Smooth muscle cell (in vitro differentiated cells): Measurements from ENCODE around the gene GLIPR1. TPM values are rescaled to one million over a fixed set of nuclear protein-coding genes. Genes with fewer than 3 reads are reported as not detected.
"Not testable (repeated sequence)": the region's sequence is repeated elsewhere in the genome, so short reads cannot be mapped to it uniquely, and the experiment has no call there.

ENCODE experiments used
- DNase-seq: peaks from one replicate; lab custom pipeline; 2025; ENCODE audit not compliant: unreplicated experiment; lab: John Stamatoyannopoulos, UW
- H2AFZ ChIP-seq: fragments of 200-600 bp; sonication (generic); 2 replicates; pipeline ENCODE4 v1.6.0; 2016; ENCODE audit warnings: antibody characterized with exemption, low read depth, mild to moderate bottlenecking
- H3F3A ChIP-seq: fragments of 200-600 bp; sonication (generic); 2 replicates; pipeline ENCODE4 v1.6.0; 2017; ENCODE audit warnings: antibody characterized with exemption, low read depth
- H3K27ac ChIP-seq: fragments of 200-600 bp; sonication (generic); 2 replicates; pipeline ENCODE4 v1.5.1; 2016; ENCODE audit warnings: low read depth, mild to moderate bottlenecking
- H3K27me3 ChIP-seq: fragments of 200-600 bp; sonication (generic); 2 replicates; pipeline ENCODE4 v1.6.1; 2016; ENCODE audit warnings: low read depth, mild to moderate bottlenecking
- H3K36me3 ChIP-seq: fragments of 200-600 bp; sonication (generic); 2 replicates; pipeline ENCODE4 v1.5.1; 2016; ENCODE audit warnings: low read depth
- H3K4me1 ChIP-seq: fragments of 200-600 bp; sonication (generic); 2 replicates; pipeline ENCODE4 v1.5.1; 2016; ENCODE audit warnings: low read depth
- H3K4me2 ChIP-seq: fragments of 200-600 bp; sonication (generic); 2 replicates; pipeline ENCODE4 v1.6.0; 2016; ENCODE audit warnings: mild to moderate bottlenecking
- H3K4me3 ChIP-seq: fragments of 200-600 bp; sonication (generic); 2 replicates; pipeline ENCODE4 v1.5.1; 2016; ENCODE audit warnings: mild to moderate bottlenecking
- H3K79me2 ChIP-seq: fragments of 200-600 bp; sonication (generic); 2 replicates; pipeline ENCODE4 v1.6.0; 2016; ENCODE audit warnings: low read depth, mild to moderate bottlenecking
- H3K9ac ChIP-seq: fragments of 200-600 bp; sonication (generic); 2 replicates; pipeline ENCODE4 v1.6.0; 2016; ENCODE audit warnings: low read depth
- H3K9me3 ChIP-seq: fragments of 200-600 bp; sonication (generic); replicated peaks from 2 replicates; pipeline ENCODE4 v1.5.1; 2016; ENCODE audit warnings: low read depth
- H4K20me1 ChIP-seq: fragments of 200-600 bp; sonication (generic); 2 replicates; pipeline ENCODE4 v1.6.0; 2016; ENCODE audit warnings: low read depth
- WGBS: methylation state at CpG from one replicate; pipeline ENCODE4 v1.1.7; 2016; ENCODE audit warnings: low lambda C conversion rate; 5-methylcytosine and 5-hydroxymethylcytosine counted together
- polyA plus RNA-seq: library from polyadenylated mRNA; unstranded; fragments of >200 nt; fragmentation: Nextera tagmentation; extraction: Ambion mirVana; gene quantifications from 2 replicates; pipeline ENCODE4 v1.2.1, GENCODE V29; 2016
- total RNA-seq: library from RNA; depleted of rRNA; stranded (reverse); fragments of >200 nt; gene quantifications from 2 replicates; pipeline ENCODE4 v1.2.3, GENCODE V29; 2014
- TF ChIP-seq, protein P1 (sequence below): fragments of 200-600 bp; sonication (generic); IDR thresholded peaks from 2 replicates; pipeline ENCODE4 v1.5.1; 2017; ENCODE audit warnings: borderline replicate concordance, mild to moderate bottlenecking, antibody characterized with exemption; ENCODE audit not compliant: insufficient read depth, poor library complexity, severe bottlenecking

GLIPR1 gene
- total and polyA plus RNA-seq, 2 experiments from 2014 or later, result 199 to 200 TPM

DNA sequence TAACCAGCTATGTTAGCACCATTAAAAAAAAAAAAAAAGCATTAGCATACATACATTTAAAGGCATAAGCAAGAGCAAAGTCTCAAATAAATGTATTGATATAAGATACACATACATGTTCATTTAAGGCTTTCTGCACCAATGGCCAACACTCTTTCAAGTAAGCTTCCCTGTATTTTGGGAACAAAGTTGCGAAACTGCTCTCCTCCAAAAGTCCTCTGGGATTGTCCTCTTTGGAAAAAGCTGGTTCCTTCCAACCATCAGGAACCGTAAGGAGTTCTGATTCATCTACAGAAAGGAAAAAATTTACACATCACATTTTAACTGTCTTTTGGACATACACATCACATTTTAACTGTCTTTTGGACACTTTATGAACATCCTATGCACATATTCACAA lies 27.6 kb downstream of the GLIPR1 start:
- 91% methylated on average over 2 of the region's 2 CpGs for WGBS
- DNase-seq, result no peak
- H3K4me3 ChIP-seq, result no peak overlapping the region
- peaks cover 8% of the 10 kb centered on the region for H3K36me3 ChIP-seq
- H4K20me1 ChIP-seq, result no peaks in the 10 kb centered on the region
- H3K9me3 ChIP-seq, result no peaks in the 10 kb centered on the region
- H3K4me2 ChIP-seq, result no peak overlapping the region
- no peaks in the 10 kb centered on the region for H3K27me3 ChIP-seq
- no peak overlapping the region for H3K9ac ChIP-seq
- no peak overlapping the region for H2AFZ ChIP-seq
- H3K27ac ChIP-seq, result peak overlapping the region; percentile 74
- H3F3A ChIP-seq, result no peaks in the 10 kb centered on the region
- H3K4me1 ChIP-seq, result peaks cover 10% of the 10 kb centered on the region
- H3K79me2 ChIP-seq, result peaks cover 52% of the 10 kb centered on the region
- TF ChIP-seq, protein P1, sequence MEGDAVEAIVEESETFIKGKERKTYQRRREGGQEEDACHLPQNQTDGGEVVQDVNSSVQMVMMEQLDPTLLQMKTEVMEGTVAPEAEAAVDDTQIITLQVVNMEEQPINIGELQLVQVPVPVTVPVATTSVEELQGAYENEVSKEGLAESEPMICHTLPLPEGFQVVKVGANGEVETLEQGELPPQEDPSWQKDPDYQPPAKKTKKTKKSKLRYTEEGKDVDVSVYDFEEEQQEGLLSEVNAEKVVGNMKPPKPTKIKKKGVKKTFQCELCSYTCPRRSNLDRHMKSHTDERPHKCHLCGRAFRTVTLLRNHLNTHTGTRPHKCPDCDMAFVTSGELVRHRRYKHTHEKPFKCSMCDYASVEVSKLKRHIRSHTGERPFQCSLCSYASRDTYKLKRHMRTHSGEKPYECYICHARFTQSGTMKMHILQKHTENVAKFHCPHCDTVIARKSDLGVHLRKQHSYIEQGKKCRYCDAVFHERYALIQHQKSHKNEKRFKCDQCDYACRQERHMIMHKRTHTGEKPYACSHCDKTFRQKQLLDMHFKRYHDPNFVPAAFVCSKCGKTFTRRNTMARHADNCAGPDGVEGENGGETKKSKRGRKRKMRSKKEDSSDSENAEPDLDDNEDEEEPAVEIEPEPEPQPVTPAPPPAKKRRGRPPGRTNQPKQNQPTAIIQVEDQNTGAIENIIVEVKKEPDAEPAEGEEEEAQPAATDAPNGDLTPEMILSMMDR, result no peak

DNA sequence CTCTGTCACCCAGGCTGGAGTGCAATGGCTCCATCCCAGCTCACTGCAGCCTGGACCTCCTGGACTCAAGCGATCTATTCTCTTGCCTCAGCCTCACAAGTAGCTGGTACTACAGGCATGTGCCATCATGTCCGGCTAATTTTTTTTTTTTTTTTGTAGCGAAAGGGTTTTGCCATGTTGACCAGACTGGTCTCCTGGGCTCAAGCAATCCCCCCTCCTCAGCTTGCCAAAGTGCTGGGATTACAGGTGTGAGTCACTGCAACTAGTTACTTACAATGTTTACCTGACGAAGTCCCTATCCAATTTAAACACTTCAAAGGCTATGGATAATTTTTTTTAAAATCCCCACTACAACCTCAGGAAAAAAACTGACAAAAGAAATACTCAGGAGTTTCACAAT lies 29.1 kb downstream of the GLIPR1 start:
- Histone ChIP-seq H3K9me3 (no peaks in the 10 kb centered on the region), H3F3A (no peaks in the 10 kb centered on the region), H3K79me2 (peaks cover 45% of the 10 kb centered on the region), H3K4me2 (peak overlapping the region; percentile 89), H3K4me3 (peak overlapping the region; percentile 86), H3K27ac (peak overlapping the region; percentile 74), H2AFZ (no peak overlapping the region), H3K4me1 (peaks cover 10% of the 10 kb centered on the region), H3K36me3 (no peaks in the 10 kb centered on the region), H4K20me1 (no peaks in the 10 kb centered on the region), H3K27me3 (no peaks in the 10 kb centered on the region), H3K9ac (no peak overlapping the region)
- 64% methylated on average over 4 of the region's 4 CpGs for WGBS
- DNase-seq, result no peak
- TF ChIP-seq, protein P1, result no peak

DNA sequence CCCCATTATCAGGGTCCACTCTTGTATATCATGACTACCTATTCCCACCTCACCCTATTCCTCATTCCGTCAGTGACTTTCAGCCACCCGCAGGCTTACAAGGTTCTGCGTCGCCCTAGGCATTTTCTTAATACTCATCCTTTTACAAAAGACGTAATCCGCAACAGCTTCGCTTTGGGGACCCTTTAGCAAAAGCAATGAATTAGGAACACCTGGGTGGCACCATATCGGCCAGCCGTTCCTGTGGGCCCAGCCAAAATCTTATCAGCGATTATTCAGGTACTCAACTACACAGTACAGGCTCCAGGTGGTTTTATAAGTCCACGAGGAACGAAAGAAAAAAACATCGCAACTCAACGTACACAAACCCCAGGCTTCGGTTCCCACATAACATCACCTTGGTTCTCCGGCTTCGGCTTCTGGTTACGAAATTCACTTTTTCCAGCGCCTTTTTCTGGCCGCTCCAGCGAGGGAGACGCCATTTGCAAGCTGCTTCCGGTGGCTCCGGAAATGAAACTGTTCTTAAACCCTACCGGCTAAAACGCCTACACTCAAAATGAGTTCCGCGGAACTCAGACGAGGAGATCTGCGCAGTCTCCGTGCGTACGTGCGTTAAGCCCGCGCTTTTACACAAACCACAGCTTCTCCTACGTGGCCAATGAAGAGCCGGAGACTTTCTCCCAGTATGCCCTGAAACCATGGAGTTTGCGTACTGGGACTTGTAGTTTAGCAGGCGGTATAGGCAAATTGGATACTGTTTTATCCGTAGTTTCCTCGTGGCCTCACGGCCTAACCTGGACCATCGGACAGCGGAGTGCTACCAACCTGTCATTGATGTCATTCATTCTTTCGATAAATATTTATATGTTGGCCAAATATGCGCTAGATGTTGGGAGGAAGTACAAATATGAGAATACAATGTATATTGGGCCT lies 30.8 kb downstream of the GLIPR1 start, which contains the start of gene KRR1:
KRR1 (minus strand) TSS at position 494 of the 933 bp plus-strand sequence; CDS start at position 482, 12 bp downstream.
- peak; percentile 41 for DNase-seq
- WGBS, result 5% methylated on average over 47 of the region's 47 CpGs
- peaks cover 10% of the 10 kb centered on the region for H3K4me1 ChIP-seq
- no peaks in the 10 kb centered on the region for H3K36me3 ChIP-seq
- peak within 1 kb of the TSS; percentile 86 for H3K4me3 ChIP-seq
- TF ChIP-seq, protein P1, result no peak
- H3F3A ChIP-seq, result no peaks in the 10 kb centered on the region
- H3K27ac ChIP-seq, result peak within 1 kb of the TSS; percentile 74
- H3K9ac ChIP-seq, result peak within 1 kb of the TSS; percentile 89
- H3K79me2 ChIP-seq, result peaks cover 44% of the 10 kb centered on the region
- H3K27me3 ChIP-seq, result no peaks in the 10 kb centered on the region
- peak within 1 kb of the TSS; percentile 89 for H3K4me2 ChIP-seq
- no peaks in the 10 kb centered on the region for H3K9me3 ChIP-seq
- no peaks in the 10 kb centered on the region for H4K20me1 ChIP-seq
- H2AFZ ChIP-seq, result peak within 1 kb of the TSS; percentile 74

DNA sequence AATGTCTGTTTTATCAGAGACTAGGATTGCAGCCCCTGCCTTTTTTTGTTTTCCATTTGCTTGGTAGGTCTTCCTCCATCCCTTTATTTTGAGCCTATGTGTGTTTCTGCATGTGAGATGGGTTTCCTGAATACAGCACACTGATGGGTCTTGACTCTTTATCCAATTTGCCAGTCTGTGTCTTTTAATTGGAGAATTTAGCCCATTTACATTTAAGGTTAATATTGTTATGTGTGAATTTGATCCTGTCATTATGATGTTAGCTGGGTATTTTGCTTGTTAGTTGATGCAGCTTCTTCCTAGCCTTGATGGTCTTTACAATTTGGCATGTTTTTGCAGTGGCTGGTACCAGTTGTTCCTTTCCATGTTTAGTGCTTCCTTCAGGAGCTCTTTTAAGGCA lies 40.7 kb downstream of the GLIPR1 start:
- H3K4me2 ChIP-seq, H4K20me1 ChIP-seq, H3K27ac ChIP-seq, H3K4me1 ChIP-seq, H3K9ac ChIP-seq, H3K9me3 ChIP-seq, H3K79me2 ChIP-seq, DNase-seq, H3F3A ChIP-seq, H3K4me3 ChIP-seq, H2AFZ ChIP-seq, H3K27me3 ChIP-seq, H3K36me3 ChIP-seq: not testable (repeated sequence)

DNA sequence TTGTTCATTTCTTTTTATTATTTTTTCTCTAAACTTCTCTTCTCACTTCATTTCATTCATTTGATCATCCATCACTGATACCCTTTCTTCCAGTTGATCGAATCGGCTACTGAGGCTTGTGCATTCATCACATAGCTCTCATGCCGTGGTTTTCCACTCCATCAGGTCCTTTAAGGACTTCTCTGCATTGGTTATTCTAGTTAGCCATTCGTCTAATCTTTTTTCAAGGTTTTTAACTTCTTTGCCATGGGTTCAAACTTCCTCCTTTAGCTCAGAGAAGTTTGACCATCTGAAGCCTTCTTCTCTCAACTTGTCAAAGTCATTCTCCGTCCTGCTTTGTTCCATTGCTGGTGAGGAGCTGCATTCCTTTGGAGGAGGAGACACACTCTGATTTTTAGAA lies 41.6 kb downstream of the GLIPR1 start:
- not testable (repeated sequence) for H3F3A ChIP-seq, H3K36me3 ChIP-seq, H4K20me1 ChIP-seq, H3K9me3 ChIP-seq, DNase-seq, H3K27ac ChIP-seq, H3K79me2 ChIP-seq, H3K4me2 ChIP-seq, H2AFZ ChIP-seq, H3K27me3 ChIP-seq, H3K4me1 ChIP-seq, H3K9ac ChIP-seq, H3K4me3 ChIP-seq
- WGBS, result 93% methylated on average over 5 of the region's 5 CpGs
